ENCODE data around the gene CLCA2. TPM values are rescaled to one million over a fixed set of nuclear protein-coding genes. Genes with fewer than 3 reads are reported as not detected.

Gene CLCA2
- total RNA-seq, 1 experiment from 2014 or later: not detected

DNA sequence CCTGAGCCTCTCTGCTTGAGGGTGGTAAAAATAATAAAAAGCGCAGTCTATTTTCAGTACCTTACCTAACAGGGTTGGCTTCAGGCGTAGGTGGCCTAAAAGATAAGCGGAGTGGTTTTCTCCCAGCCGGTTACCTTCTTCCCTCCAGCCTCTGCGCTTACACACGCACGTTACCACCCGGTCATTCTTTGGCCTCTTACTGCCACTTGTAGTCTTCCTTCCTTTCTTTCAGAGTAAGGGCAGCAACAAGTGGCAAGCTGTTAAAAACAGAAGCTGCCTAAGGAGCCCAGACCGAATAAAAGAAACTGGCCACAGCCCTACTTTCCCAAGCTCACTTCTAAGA lies 80.1 kb downstream of the CLCA2 start:
- peaks cover 0 to 1% (median 0%) of the 10 kb centered on the region in 3 experiments; a peak in 1 of 7 replicates for H3K36me3 Mint-ChIP-seq (ENCODE audit: insufficient read depth in 1 of 3, low read depth in 3 of 3)
- H3K23ac ChIP-seq (ENCODE audit: insufficient read length, low read depth, low read length): no peak overlapping the region

More for the DNA sequence above, 80.1 kb downstream of the CLCA2 start:
- H3K4ac ChIP-seq (ENCODE audit: low read depth, low read length): no peak overlapping the region; the same call in 1 of the 2 replicates
- peak overlapping the region; percentile 80 for H2BK12ac ChIP-seq (ENCODE audit: insufficient read length, low read depth, low read length)
- H3K23me2 ChIP-seq (ENCODE audit: insufficient read length, low read depth, low read length, poor library complexity, severe bottlenecking): peaks cover 9% of the 10 kb centered on the region
- Mint-ChIP-seq H3K27ac (peak overlapping the region in 2 of 3 experiments; percentile 99; a peak in 2 of 7 replicates), H3K4me1 (peaks cover 27 to 42% of the 10 kb centered on the region in 2 experiments), H3K27me3 (ENCODE audit: low read depth) (no peaks in the 10 kb centered on the region), H3K9me3 (peaks cover 2 to 3% of the 10 kb centered on the region in 2 experiments; a peak in 2 of 5 replicates), H3K4me3 (peak overlapping the region in 1 of 2 experiments; percentile 87; a peak in 1 of 5 replicates)
- no peak overlapping the region for H2BK20ac ChIP-seq (ENCODE audit: low read depth, low read length, poor library complexity, severe bottlenecking)
- peaks cover 2% of the 10 kb centered on the region; the same call in 1 of the 2 replicates for H3K4me1 ChIP-seq (ENCODE audit: insufficient read depth, low read length)
- peak overlapping the region; percentile 97 for H3K27ac ChIP-seq (ENCODE audit: insufficient read length, low read depth, low read length)
- peak overlapping the region; percentile 85 for H3K4me2 ChIP-seq (ENCODE audit: insufficient read depth, insufficient read length, low read length)
- no peaks in the 10 kb centered on the region for H3K9me3 ChIP-seq (ENCODE audit: control insufficient read depth, low read depth, low read length)
- no peaks in the 10 kb centered on the region for H3K79me2 ChIP-seq (ENCODE audit: insufficient read depth, low read length)
- H4K20me1 ChIP-seq (ENCODE audit: control insufficient read depth, insufficient read depth, insufficient read length): peaks cover 2% of the 10 kb centered on the region
- no peak overlapping the region for H2BK15ac ChIP-seq (ENCODE audit: low read depth, low read length)
- no peak for DNase-seq
- no peak overlapping the region for H3K9ac ChIP-seq (ENCODE audit: extremely low read depth, insufficient read length, low read length)
- no peaks in the 10 kb centered on the region for H3K27me3 ChIP-seq (ENCODE audit: insufficient read depth, low read length)
- peak overlapping the region; percentile 73 for H3K18ac ChIP-seq (ENCODE audit: insufficient read length, low read depth, low read length)
- no peaks in the 10 kb centered on the region for H3K79me1 ChIP-seq (ENCODE audit: insufficient read depth, low read depth, low read length, poor library complexity, severe bottlenecking)
- WGBS (ENCODE audit: extremely low coverage, insufficient read length, low lambda C conversion rate): no CpG with 5 or more reads among the region's 9 CpGs
- no peak overlapping the region for H4K8ac ChIP-seq (replicated peaks; ENCODE audit: insufficient read length, low read depth, low read length)
- no peak overlapping the region for H2BK5ac ChIP-seq (ENCODE audit: insufficient read length, low read length)
- TF ChIP-seq, protein P1, sequence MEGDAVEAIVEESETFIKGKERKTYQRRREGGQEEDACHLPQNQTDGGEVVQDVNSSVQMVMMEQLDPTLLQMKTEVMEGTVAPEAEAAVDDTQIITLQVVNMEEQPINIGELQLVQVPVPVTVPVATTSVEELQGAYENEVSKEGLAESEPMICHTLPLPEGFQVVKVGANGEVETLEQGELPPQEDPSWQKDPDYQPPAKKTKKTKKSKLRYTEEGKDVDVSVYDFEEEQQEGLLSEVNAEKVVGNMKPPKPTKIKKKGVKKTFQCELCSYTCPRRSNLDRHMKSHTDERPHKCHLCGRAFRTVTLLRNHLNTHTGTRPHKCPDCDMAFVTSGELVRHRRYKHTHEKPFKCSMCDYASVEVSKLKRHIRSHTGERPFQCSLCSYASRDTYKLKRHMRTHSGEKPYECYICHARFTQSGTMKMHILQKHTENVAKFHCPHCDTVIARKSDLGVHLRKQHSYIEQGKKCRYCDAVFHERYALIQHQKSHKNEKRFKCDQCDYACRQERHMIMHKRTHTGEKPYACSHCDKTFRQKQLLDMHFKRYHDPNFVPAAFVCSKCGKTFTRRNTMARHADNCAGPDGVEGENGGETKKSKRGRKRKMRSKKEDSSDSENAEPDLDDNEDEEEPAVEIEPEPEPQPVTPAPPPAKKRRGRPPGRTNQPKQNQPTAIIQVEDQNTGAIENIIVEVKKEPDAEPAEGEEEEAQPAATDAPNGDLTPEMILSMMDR (conservative IDR thresholded peaks at IDR 0.05): no peak
- H4K91ac ChIP-seq (ENCODE audit: insufficient read length, low read depth, low read length): no peak overlapping the region
- H3T11ph ChIP-seq (ENCODE audit: low read length): no peak overlapping the region
- H3K56ac ChIP-seq (ENCODE audit: insufficient read length, low read depth, low read length): no peak overlapping the region
- no peak overlapping the region for H4K5ac ChIP-seq (ENCODE audit: insufficient read length, low read depth, low read length)
- H3K14ac ChIP-seq (ENCODE audit: insufficient read depth, low read length): peak overlapping the region; percentile 90
- peak overlapping the region; percentile 38 for H2AK5ac ChIP-seq (ENCODE audit: insufficient read length, low read length)
- no peak overlapping the region for H2BK120ac ChIP-seq (ENCODE audit: low read depth, low read length, poor library complexity, severe bottlenecking)
- H2AFZ ChIP-seq (ENCODE audit: low read length): peak overlapping the region; percentile 82

Measured in H9 (cell line).